Measurements from ENCODE around the gene PROCA1.

DNA sequence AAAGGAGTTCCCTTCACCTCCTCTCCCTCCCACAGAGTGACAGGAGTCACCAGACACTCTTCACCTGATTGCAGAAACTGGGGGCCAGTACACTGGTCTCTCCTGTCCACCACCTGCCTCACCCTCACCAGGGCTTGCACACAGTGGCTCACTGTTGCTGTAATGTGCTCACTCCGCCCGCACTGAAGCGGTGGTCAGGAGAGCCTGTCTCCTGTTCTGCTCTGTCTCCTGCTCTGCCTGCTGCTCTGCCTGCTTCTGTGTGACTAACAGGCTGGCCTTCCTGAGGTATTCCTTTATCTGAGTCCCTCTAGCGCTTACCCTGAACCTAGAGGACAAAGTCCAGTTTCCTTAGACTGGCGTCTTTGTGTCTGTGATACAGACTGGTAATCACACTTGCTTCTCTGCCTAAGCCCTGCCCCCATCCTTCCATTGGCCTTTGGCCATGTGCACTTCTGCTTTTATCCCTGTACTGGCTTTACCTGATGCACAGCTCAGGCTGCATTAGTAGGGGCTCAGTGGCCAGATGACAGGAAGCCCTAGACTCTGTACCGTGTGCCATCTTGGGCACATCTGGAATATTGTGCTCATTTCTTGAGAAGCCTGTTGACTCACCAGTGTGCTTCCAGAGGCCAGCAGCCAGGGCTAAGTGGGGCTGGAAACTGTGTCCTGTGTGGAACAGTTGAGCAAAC lies 13.3 kb downstream of the PROCA1 start:
- TF ChIP-seq, protein P1, sequence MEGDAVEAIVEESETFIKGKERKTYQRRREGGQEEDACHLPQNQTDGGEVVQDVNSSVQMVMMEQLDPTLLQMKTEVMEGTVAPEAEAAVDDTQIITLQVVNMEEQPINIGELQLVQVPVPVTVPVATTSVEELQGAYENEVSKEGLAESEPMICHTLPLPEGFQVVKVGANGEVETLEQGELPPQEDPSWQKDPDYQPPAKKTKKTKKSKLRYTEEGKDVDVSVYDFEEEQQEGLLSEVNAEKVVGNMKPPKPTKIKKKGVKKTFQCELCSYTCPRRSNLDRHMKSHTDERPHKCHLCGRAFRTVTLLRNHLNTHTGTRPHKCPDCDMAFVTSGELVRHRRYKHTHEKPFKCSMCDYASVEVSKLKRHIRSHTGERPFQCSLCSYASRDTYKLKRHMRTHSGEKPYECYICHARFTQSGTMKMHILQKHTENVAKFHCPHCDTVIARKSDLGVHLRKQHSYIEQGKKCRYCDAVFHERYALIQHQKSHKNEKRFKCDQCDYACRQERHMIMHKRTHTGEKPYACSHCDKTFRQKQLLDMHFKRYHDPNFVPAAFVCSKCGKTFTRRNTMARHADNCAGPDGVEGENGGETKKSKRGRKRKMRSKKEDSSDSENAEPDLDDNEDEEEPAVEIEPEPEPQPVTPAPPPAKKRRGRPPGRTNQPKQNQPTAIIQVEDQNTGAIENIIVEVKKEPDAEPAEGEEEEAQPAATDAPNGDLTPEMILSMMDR (IDR thresholded peaks at IDR 0.05): no peak
- TF ChIP-seq POLR2A (IDR thresholded peaks at IDR 0.05): no peak
- no peak for TF ChIP-seq EP300 (IDR thresholded peaks at IDR 0.05)

Measured in ovary (tissue), 3 donors.